Measurements from ENCODE around the gene ENAM.
A peak's percentile ranks its signal among the peaks of the same experiment; 100 is the strongest.
"Not testable (repeated sequence)": the region's sequence is repeated elsewhere in the genome, so short reads cannot be mapped to it uniquely, and the experiment has no call there.

Gene ENAM

DNA sequence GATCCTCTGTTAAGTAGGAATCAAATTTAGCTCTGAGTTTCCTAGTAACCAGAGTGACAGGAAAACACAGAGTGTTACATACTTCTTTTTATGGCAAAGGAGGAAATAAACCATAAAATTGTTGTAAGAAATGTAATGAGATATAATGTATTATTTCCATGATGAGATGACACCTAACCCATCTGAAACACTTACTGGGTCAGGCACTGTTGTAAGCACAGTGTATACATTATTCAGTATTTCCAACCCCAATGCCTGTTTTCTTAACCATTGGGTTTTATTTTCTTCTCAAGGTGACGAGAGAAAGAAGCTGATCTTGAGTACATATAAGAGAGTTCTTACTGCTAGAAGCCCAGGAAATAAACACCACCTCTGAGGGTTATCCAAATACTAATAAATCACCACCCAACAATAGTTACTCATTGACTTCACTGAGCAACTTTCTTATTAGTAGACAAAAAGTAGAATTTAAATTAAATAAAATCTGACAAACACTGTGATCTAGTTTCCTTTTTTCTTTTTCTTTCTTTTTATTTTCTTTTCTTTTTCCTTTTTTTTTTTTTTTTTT is 4.2 kb upstream of the ENAM start:
- DNase-seq (ENCODE audit: low read depth in 3 of 3), result no peak

DNA sequence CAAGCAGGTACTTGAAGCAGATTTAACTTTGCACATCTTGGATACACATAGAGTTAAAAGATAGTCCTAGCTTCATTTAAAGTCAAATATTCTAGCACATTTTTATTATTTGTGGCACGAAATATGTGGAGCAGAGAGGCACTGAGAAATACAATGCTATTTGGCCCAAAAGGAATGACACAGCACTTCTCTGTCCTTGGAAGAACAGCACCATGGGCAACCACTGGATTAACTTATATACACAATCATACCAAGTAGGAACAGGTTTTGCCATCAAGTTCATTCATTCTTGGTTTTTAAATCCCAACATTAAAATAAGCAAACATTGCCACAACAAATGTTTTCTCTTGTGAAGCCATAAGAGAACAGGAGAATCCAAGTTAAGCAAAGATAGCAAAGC is 924 bp upstream of the ENAM start:
- no peak for DNase-seq (ENCODE audit: low read depth in 3 of 3)

DNA sequence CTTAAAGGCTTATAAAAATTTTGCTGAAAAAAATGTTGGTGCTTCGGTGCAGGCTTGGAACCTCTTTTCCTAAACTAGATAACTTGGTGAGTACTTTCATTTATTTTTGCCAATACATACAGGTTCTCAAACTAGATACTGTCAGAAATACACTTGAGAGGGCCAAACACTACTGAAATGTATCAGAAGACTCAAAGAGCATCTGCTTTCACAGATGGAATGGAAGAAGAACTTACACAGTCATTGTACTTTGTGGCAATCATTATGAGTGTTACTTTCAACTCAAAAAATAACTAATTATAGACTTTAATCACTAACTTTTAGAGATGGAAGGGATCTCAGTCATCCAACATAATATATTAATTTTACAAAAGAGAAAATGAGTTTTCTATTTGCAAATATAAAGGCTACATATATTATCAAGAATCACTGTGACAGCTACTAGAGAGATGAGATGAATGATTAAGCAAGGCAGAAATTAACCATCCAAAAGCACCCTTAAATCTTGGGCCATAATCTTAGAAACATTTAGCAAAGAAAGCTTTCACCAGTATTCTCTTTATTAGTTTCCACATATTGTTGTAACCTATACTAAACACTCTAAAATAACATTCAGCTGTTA is 1.0 kb downstream of the ENAM start:
- no peak for DNase-seq (ENCODE audit: low read depth in 3 of 3)

DNA sequence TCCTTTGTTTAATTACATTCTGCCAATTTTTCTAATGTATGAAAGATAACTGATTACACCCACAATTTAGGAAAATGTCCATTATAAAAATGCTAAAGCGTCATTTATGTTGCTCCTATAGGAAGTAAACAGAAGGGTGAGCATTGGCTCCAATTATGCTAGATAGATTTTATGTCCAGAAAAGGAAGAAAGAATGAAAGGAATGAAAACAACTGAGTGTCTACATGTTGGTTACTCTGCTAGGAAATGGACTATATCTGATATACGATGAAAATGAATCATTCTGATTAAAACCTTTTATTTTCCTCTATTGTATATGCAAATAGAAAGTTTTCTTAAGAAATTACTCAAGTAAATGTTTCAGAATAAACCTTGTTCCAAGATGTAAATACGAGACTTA is 1.6 kb downstream of the ENAM start:
- no peak for DNase-seq (ENCODE audit: low read depth in 3 of 3)

DNA sequence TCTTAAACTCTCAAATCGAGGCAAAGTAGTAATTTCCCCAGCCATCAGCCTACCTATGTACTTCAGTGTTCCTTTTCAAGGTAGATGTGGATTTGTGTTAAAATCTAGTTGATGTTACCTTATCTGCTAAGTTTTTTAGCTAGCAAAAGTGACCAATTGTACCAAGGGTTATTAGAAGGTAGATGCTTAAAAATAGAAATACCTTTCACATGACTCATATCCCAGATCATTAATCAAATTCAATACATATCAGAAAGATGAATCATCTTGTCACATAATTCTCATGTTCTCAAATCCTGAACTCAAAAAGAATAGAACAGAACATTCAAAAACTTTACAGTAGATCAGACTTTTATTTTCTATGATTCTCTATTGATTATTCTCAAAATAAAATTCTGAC is 3.5 kb downstream of the ENAM start:
- DNase-seq (ENCODE audit: low read depth in 3 of 3), result no peak

DNA sequence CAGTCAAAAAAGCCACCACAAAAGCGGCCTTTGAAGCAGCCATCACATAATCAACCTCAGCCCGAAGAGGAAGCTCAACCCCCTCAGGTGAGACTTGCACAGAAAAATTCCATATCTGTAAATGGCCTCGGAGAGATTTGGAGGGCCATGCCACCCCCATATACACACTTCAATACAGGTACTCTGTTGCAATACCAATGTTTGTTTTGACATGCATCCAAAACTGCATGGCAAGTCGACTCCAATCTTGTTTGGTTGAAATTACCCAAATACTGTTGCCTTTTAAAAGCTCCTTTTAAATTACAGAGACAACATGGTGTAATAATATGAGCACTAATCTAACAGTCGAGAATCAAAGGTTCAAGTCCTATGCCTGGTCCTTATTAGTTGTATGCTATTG is 5.9 kb downstream of the ENAM start:
- DNase-seq (ENCODE audit: low read depth in 3 of 3), result no peak

DNA sequence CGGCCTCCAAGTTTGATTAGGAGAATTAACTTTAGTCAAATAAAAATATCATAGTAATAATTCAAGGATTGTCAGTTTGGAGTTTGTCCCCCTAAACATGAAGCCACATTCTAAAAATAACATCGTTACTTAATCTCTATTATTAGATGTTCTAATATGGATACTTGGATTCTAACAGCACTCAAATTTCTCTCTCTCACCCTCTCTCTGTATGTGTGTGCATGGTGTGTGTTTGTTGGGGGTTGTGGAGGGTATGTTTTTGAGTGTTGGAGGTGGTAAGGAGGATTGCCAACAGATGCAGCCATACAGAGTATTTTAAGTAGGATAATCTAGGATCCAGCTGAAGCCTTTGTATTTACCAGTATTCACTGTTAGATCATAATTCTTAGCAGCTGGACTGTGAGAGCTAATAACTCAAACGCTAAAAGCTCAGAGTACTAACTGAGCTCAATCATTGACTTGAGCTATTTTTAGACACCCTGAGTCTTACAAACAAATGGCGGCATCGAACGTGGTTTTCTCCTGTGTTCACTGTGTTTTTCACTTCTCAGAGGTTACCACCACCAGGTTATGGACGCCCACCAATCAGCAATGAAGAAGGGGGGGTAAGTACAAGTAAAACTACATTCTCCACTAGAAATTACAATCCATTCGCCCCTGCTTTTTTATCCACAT is 8.8 kb downstream of the ENAM start:
- no peak for DNase-seq (ENCODE audit: low read depth in 3 of 3)

DNA sequence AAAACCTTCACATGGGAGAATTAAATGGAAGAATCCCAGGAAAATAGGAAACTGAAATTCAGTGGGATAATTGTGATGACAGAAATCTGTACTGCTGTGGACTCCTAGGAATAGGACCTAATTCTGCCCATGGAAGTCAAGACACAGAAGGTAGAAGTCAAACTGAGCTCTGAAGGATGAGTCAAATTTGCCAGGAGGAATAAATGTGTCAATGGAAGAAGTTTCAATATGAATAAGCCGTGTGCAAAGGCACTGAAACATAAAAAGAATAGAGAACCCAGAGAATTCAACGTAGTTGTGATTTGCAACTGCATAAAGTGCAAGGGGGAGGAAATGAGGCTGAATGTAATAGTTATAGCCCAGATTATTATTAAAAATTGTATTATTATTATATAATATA is 11.6 kb downstream of the ENAM start:
- no peak for DNase-seq (ENCODE audit: low read depth in 3 of 3)

DNA sequence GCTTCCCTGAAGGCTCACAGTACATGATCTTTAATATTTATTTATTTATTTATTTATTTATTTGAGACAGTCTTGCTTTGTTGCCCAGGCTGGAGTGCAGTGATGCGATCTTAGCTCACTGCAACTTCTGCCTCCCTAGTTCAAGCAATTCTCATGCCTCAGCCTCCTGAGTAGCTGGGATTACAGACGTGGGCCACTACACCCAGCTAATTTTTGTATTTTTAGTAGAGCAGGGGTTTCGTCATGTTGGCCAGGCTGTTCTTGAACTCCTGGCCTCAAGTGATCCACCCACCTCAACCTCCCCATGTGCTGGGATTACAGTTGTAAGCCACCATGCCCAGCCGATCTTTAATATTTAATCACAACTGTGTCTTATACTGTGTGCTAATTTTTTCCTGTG is 22.2 kb downstream of the ENAM start:
- DNase-seq (ENCODE audit: low read depth in 3 of 3), result not testable (repeated sequence)

DNA sequence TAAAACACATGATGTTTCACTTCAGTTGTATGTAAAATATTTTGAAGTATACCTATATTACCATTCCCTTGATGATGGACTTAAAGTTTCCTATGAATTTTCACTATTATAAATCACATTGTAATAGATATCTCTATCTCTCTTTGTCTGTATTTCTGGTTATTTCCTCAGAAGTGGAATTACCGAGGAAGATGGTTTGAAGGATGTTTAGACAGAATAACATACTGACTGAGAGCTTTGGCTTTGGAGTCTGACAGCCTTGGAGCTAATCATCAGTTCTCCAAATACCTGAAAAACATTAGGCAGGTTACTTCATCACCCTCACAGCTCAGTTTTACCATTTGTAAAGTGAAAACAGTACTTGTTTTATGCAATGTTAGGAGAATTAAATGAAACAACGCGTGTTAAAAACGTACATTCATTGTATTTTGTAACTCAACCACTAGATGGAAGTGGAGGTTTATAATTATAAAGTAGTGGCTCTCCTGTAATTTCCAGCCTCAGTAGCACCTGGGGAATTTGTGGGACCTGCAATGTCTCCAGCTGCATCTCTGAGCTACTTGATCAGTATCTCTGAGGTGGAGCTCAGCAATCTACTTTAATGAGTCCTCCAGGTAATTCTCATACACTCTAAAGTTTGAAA is 23.4 kb downstream of the ENAM start:
- DNase-seq (ENCODE audit: low read depth in 3 of 3), result no peak

DNA sequence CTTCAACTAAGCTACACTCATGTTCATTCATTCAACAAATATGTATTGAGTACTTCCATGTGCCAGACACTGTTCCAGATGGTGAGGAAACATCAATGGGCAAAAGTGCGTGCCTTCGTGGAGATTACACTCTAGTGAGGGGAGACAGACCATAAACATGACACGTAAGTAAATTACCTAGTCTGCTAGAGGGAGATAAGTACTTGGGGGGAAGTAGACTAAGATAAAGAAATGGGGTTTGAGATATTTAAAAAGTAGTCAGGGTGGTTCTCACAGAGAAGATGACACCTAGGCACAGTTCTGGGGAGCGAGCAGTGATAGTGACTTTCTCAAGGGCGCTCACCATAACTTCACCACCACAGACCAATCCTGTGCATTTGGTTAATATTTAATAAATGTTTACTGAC is 26.1 kb downstream of the ENAM start:
- DNase-seq (ENCODE audit: low read depth in 3 of 3), result no peak

DNA sequence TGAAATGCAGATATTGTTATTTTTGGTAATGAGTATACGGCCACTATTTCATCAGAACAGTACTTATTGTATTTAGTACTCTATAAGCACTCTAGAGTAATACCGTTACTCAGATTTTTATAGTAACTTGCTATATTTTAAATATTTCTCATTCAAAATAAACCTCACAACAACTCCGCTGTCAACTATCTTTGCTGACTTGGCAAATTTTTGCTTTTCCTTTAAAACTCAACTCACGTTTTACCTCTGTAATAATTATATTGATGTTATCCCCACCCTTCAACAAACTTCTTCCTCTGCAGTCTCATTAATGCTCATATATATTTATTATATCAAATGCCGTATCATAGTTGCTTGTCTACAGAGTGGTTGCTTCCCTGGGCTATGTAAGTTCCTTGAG is 28.8 kb downstream of the ENAM start:
- DNase-seq (ENCODE audit: low read depth in 3 of 3), result no peak

DNA sequence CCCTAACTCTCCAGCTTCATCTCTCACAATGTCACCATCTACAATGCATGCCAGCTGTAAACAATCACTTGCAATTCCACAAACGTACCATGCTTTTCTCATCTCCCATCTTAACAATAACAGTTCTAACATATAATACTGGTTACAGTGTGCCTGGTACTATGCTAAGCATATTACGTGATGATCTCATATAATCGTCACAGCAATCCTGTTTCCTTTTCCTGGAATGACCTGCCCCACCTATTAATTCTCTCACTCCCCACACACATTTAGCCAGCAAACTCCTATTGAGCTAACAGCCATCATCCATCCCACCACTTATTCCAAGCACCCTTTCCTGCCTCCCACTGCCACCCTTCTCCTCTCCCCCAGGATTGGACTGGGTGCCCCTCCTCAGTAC is 29.9 kb downstream of the ENAM start:
- DNase-seq (ENCODE audit: low read depth in 3 of 3), result no peak

DNA sequence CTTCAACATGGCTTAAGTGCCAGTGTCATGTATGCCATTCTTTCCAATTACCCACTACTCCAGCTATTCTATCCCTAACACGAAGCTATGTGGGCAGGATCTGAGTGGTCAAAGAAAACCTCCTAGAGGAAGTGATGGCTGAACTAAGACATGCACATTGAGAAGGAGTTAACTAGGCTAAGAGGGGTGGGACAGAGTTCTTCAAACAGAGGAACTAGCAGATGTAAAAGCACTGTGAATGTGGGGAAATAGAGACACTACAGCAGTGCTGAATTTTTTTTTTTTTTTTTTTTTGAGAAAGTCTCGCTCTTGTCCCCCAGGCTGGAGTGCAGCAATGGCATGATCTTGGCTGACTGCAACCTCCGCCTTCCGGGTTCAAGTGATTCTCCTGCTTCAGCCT is 31.6 kb downstream of the ENAM start:
- no peak for DNase-seq (ENCODE audit: low read depth in 3 of 3)

DNA sequence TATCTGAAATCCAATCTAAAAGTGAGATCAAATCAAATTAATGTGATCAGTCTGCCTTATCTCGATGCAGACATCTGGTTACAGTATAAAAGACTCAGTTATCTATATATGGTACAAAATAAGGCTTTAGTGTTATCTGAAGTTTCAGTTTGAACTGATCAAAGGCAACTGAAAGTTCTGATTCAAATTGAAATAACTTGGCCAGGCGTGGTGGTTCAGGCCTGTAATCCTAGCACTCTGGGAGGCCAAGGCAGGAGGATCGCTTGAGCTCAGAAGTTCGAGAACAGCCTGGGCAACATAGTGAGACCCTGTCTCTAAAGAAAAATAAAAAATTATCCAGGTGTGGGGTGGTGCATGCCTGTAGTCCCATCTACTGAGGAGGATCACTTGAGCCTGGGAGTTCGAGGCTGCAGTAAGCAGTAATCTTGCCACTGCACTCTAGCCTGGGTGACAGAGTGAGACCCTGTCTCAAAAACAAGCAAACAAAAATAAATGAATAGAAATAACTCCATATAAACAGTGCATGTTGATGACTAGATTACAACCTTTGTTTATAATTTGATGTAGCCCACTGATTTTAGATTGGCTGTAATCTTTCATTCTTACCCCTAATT is 32.9 kb downstream of the ENAM start:
- peak in 1 of 3 experiments; percentile 3 for DNase-seq (ENCODE audit: low read depth in 3 of 3)

DNA sequence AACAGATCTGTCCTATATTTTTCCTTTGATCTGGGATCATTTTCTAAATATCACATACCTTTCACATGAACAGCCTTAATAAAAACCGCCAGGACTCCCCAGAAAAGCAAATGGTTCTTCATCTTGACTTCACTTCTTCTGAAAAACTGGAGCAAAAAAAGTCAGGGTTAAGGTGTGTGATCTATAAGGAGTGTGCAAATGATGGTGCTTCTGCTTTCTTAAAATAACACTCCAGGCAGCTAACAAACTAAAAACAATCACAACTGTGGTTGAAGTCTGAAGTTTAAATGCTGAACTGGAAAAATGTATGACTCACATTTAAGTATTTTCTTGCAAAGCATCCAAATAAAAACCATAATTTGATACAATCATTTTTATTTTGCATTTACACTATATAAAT is 37.8 kb downstream of the ENAM start, which contains the start of gene JCHAIN:
Gene JCHAIN, minus strand, starts transcription at position 140 of the 400 bp plus-strand sequence. Its CDS starts 18 bp downstream, at position 122.
- no peak for DNase-seq (ENCODE audit: low read depth in 3 of 3)

DNA sequence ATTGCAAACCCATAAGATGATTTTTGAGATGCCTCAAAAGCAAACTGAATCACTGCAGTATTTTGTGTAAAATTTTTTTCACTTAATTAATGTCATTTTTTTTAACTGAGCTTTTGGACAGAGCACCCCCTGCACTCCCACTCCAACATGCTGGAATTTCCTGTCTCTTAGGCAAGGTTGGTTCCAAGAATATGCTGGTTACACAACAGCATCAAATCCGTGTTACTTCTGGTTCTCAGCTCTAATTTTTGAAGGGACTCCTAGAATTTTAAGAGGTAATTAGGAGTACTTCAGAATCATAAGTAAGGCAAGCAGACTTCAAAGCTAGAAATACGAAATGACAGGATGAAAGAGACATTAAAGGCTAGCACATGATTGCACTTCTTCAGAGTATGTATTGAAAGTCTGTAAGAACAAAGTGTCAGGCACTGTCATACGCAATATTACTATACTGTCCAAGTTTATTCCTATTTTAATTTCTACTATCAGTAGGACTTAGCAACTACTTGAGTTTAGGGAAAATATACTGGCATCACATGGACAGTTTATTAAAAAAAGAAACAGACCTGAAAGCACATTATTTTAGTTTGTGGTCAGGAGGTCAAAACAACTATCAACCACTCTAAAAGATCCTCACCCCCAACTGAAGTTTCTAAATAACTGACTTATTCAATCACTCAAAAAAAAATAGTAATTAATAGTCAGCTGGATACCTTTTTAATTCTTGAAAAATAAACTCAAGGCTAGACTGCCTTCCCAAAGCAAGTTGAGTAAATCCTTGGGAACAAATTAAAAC is 39.4 kb downstream of the ENAM start:
- no peak for DNase-seq (ENCODE audit: low read depth in 3 of 3)

DNA sequence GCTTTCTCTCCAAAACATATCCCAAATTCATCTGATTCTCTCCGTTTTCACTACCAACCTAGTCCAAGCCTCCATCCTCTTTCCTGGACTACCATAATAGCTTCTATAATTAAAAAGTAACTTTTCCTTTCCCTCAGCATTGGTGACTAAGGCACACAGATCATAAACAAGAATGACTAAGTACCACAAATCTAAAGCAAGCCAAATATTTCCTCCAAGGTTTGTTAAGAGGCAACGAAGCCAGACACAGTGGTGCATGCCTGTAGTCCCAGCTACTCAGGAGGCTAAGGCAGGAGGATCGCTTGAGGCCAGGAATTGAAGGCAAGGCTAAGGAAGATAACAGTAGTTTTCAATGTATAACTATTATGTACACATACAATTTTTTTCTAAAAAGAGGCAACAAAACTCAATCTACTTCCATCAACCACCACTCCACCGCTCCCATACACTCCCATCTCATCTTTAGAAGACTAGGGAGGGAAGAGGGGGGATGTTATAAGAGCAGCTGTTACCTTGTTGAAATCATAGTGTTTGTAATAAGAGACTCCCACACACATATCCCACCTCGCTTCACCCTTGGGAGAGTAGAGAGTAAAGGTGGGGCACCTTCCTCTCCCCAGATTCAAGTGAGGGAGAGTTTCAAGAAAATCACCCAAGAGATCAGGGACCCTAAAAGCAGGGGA is 41.9 kb downstream of the ENAM start:
- no peak for DNase-seq (ENCODE audit: low read depth in 3 of 3)

DNA sequence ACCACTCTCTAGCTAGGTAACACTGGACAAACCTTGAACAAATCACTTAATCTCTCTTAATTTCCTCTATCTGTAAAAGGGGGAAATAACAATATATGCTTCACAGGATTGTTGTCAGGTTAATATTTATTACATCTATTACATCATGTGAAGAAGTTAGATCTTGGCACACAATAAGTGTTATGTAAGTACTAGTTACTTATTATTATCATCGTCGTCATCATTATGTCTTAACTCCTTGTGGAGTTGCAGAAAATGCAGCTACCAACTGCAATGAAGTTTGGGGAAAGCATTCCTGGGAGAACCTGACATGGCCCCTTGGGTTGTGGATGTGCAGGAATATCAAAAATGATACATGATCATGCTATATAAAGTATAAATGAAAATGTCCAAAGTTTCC is 42.5 kb downstream of the ENAM start:
- DNase-seq (ENCODE audit: low read depth in 3 of 3), result no peak

DNA sequence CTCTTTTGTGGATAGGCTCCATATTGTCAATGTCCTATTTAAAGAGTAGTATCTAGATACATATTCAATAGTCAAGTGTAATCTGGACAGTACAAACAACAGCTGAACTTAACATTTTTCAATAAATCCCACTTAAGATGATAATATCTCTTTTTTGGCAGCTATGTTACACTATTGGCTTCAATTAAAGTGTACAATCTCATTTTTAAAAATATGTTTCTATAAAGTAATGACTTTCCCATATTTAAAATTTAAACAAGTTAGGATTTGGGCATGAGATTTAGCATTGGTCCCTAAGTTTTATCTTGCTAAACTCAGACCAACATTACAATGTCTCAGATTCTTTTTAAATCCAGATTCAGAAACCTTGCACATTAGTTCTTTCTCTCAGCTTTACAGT is 45.6 kb downstream of the ENAM start:
- no peak for DNase-seq (ENCODE audit: low read depth in 3 of 3)

DNA sequence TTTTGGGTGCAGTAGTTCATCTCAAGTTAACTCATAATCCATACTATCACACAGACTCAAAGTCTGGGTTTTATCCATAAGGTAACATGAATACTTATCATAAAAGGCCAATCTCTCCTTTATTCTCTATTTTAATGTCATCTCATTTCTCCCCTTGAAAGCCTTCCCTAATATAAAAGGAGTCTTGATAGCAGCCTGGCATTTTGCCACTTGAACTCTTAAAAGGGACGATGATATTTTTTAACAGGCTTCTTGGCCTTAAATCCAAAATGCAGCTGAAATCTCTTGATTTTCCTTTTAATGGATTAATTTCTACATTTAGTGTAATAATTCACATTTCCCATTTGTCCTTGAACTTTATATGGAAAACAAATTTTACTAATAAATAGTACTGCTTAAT is 46.2 kb downstream of the ENAM start:
- no peak for DNase-seq (ENCODE audit: low read depth in 3 of 3)

Data from stimulated activated CD4-positive, alpha-beta T cell treated with anti-CD3 and anti-CD28 coated beads, TNF-alpha, amount 100 ng/mL, for 24 hours (primary cell).